ENCODE data around the gene LZTFL1. TPM values are rescaled to one million over a fixed set of nuclear protein-coding genes. Genes with fewer than 3 reads are reported as not detected.

LZTFL1 gene
- total RNA-seq, 3 donors from 2014 or later = 12.6 to 16.5 (median 16.4) TPM

GRCh38 chr3:45783667-45784066 is 58.3 kb downstream of the LZTFL1 start:
- H3K4me3 ChIP-seq = no peak overlapping the region
- ATAC-seq = peak; percentile 27
- H3K4me1 ChIP-seq (ENCODE audit: low read depth) = no peaks in the 10 kb centered on the region
- H3K36me3 ChIP-seq (ENCODE audit: low read depth) = no peaks in the 10 kb centered on the region
- TF ChIP-seq CTCF (IDR thresholded peaks at IDR 0.05) = no peak
- H3K9me3 ChIP-seq = no peaks in the 10 kb centered on the region
- intact Hi-C loops (cut with DNase I, micrococcal nuclease) = no loop called here
- no peak for DNase-seq

- Histone ChIP-seq H3K4me1 (ENCODE audit: low read depth) (no peaks in the 10 kb centered on the region), H3K4me3 (no peak overlapping the region), H3K9me3 (no peaks in the 10 kb centered on the region), H3K36me3 (ENCODE audit: low read depth) (no peaks in the 10 kb centered on the region)
- DNase-seq (no peak), ATAC-seq (no peak)
- intact Hi-C loops (cut with DNase I, micrococcal nuclease) = no loop called here
- no peak for TF ChIP-seq CTCF (IDR thresholded peaks at IDR 0.05)
These were observed 59.5 kb downstream of the LZTFL1 start for GRCh38 chr3:45782381-45782780.

- H3K9me3 ChIP-seq = no peaks in the 10 kb centered on the region
- H3K4me1 ChIP-seq (ENCODE audit: low read depth) = no peaks in the 10 kb centered on the region
- DNase-seq = no peak
These were observed 60.1 kb downstream of the LZTFL1 start for GRCh38 chr3:45781841-45782240.

GRCh38 chr3:45781271-45781670 is 60.6 kb downstream of the LZTFL1 start:
- no peak for TF ChIP-seq CTCF (IDR thresholded peaks at IDR 0.05)
- ATAC-seq (no peak), DNase-seq (no peak)
- Histone ChIP-seq H3K9me3 (no peaks in the 10 kb centered on the region), H3K4me3 (no peak overlapping the region), H3K4me1 (ENCODE audit: low read depth) (no peaks in the 10 kb centered on the region), H3K36me3 (ENCODE audit: low read depth) (no peaks in the 10 kb centered on the region)
- intact Hi-C loops (cut with DNase I, micrococcal nuclease) = no loop called here

More at GRCh38 chr3:45781841-45782240, 60.1 kb downstream of the LZTFL1 start:
- TF ChIP-seq CTCF (IDR thresholded peaks at IDR 0.05) = no peak
- no peak for ATAC-seq
- intact Hi-C loops (cut with DNase I, micrococcal nuclease) = no loop called here
- H3K36me3 ChIP-seq (ENCODE audit: low read depth) = no peaks in the 10 kb centered on the region
- H3K4me3 ChIP-seq = no peak overlapping the region

GRCh38 chr3:45779746-45780735 is 61.9 kb downstream of the LZTFL1 start:
- TF ChIP-seq CTCF (IDR thresholded peaks at IDR 0.05) = no peak
- ATAC-seq (no peak), DNase-seq (no peak)
- intact Hi-C loops (cut with DNase I, micrococcal nuclease) = no loop called here
- Histone ChIP-seq H3K9me3 (no peaks in the 10 kb centered on the region), H3K4me3 (no peak overlapping the region), H3K36me3 (ENCODE audit: low read depth) (no peaks in the 10 kb centered on the region), H3K4me1 (ENCODE audit: low read depth) (no peaks in the 10 kb centered on the region)
